K562 (cell line): ENCODE data around the gene PRICKLE3. TPM values are rescaled to one million over a fixed set of nuclear protein-coding genes. Genes with fewer than 3 reads are reported as not detected.
A peak's percentile ranks its signal among the peaks of the same experiment; 100 is the strongest.

Experiments
- CBX5 ChIP-seq: IDR thresholded peaks from 2 replicates; pipeline ENCODE4 v1.6.1; 2014; ENCODE audit warnings: low read depth, borderline replicate concordance
- CREB3L1 ChIP-seq: fragments of 450-650 bp; IDR thresholded peaks from 2 replicates; pipeline ENCODE4 v1.6.1; 2014; ENCODE audit warnings: low read depth, mild to moderate bottlenecking, moderate library complexity, borderline replicate concordance
- CTCF ChIP-seq, 3 experiments: IDR thresholded peaks in 2 of 3; conservative IDR thresholded peaks in 1 of 3; 2 replicates each; pipeline ENCODE4 v1.5.1; 2011 to 2012; ENCODE audit warnings: low read length in 3 of 3, mild to moderate bottlenecking in 3 of 3, control low read depth in 2 of 3, improper control_type of control experiment in 1 of 3, inconsistent platforms in 1 of 3, low read depth in 1 of 3, mixed read lengths in 1 of 3, moderate library complexity in 1 of 3; ENCODE audit not compliant: insufficient read depth in 2 of 3
- E2F3 ChIP-seq: fragments of 250-450 bp; sonication (Bioruptor Pico); IDR thresholded peaks from 2 replicates; pipeline ENCODE4 v1.4.0; 2020; ENCODE audit warnings: mild to moderate bottlenecking
- EP400 ChIP-seq: fragments of 450-650 bp; IDR thresholded peaks from 2 replicates; pipeline ENCODE4 v1.6.1; 2017; ENCODE audit warnings: antibody characterized with exemption, mild to moderate bottlenecking, moderate library complexity
- RBM25 ChIP-seq: fragments of 200-400 bp; formaldehyde crosslinking; IDR thresholded peaks from 2 replicates; pipeline ENCODE4 v1.6.1; 2018; ENCODE audit warnings: low read length, low read depth, moderate library complexity; ENCODE audit not compliant: severe bottlenecking
- SETDB1 ChIP-seq: IDR thresholded peaks from one replicate; pipeline ENCODE4 v1.6.1; 2012; ENCODE audit warnings: low read length, control low read depth, inconsistent platforms
- SNRNP70 ChIP-seq: fragments of 200-400 bp; formaldehyde crosslinking; optimal IDR thresholded peaks from 2 replicates; pipeline ENCODE3; 2017; ENCODE audit warnings: low read depth, low read length
- SUPT5H ChIP-seq: fragments of 450-650 bp; IDR thresholded peaks from 2 replicates; pipeline ENCODE4 v1.6.1; 2016
- ZNF232 ChIP-seq: sonication (generic); formaldehyde crosslinking; IDR thresholded peaks from 2 replicates; pipeline ENCODE4 v1.8.0; 2022; ENCODE audit warnings: mild to moderate bottlenecking, missing genetic modification reagents
- ZNF274 ChIP-seq: IDR thresholded peaks from 2 replicates; pipeline ENCODE4 v1.6.1; 2011; ENCODE audit warnings: low read depth, mild to moderate bottlenecking, low read length, moderate library complexity, borderline replicate concordance
- ZNF695 ChIP-seq: fragments of 450-650 bp; formaldehyde crosslinking; IDR thresholded peaks from 2 replicates; pipeline ENCODE4 v1.4.0; 2020; ENCODE audit warnings: mild to moderate bottlenecking, moderate library complexity
- polyA plus RNA-seq, 8 experiments: library from polyadenylated mRNA; depleted of rRNA in 4 of 8; stranded (reverse) in 5 of 8; unstranded in 3 of 8; fragments of >200 nt; fragmentation: Nextera tagmentation in 2 of 8; fragmentation: Illumina TruSeq in 1 of 8; extraction: Ambion mirVana in 2 of 8; extraction: Trizol in 1 of 8; gene quantifications; 2 replicates each; pipeline versions ENCODE4 v1.2.1 to v1.2.3, GENCODE V29; 2011 to 2014; ENCODE audit warnings: inconsistent platforms in 1 of 8, missing spikeins in 1 of 8
- total RNA-seq, 7 experiments: library from RNA; depleted of rRNA in 6 of 7; stranded (reverse); fragments of >200 nt in 6 of 7; fragmentation: Illumina TruSeq in 2 of 7; extraction: Trizol in 2 of 7; gene quantifications; 2 replicates each; pipeline versions ENCODE4 v1.2.1 to v1.2.3, GENCODE V29; 2011 to 2021; ENCODE audit warnings: low replicate concordance in 1 of 7
- TF ChIP-seq, protein P1 (sequence below): sonication (generic); formaldehyde crosslinking; IDR thresholded peaks from 2 replicates; pipeline ENCODE4 v1.9.0; 2022; ENCODE audit warnings: mild to moderate bottlenecking, missing genetic modification reagents
- TF ChIP-seq, protein P2 (sequence below), 2 experiments: fragments of 450-650 bp; formaldehyde crosslinking in 1 of 2; IDR thresholded peaks; 2 replicates each; pipeline versions ENCODE4 v1.4.0 to v1.6.1; 2014 to 2020; ENCODE audit warnings: mild to moderate bottlenecking in 2 of 2, borderline replicate concordance in 1 of 2, low read depth in 1 of 2

PRICKLE3 gene
- total and polyA plus RNA-seq, 9 of the 15 experiments (the other 6 are each of a cell fraction or from before 2014, with no cell fraction given) = 1.1 to 44.3 (median 14.0) TPM

DNA sequence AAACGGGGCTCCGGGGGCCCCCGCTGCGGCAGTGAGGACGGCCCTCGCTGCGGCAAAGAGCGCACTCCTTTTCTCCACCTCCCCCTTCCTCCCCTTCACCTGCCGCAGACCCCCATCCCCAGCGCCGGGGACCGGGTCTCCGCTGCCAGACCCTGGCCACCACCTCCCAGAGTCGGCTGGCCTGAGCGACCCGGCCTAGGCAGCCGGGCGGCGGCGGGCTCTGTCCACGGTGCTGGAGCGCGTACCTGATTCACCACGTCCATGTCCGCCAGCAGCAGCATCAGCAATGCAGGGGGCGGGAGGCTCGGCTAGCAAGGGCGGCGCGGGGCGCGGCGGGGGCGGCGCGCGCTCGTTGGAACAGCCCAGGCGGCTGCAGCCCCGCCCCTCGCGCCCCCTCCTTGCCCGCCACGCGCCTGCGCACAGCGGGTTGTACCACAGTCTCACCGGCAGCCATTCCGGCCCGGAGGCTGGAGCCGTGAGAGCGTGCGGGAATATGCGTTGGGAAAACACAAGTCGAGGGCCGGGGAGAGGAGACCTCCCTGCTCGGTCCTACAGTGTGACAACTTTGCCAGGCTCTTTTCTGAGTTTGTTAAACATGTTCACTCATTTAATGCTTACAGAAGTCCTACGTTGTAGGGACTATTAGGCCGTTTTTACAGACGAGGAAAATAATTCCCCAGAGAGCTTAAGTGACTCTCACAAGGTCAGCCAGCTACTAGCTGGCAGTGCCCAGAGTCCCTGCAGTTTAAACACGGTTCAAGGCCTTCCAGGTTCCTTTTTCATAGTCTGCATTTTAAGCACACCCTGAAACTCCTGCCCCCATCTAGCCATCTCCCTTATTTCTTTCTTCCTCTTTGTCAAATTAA is 14.0 kb upstream of the PRICKLE3 start, which contains the start of gene SYP (continued):
- TF ChIP-seq SNRNP70 (no peak), RBM25 (peak; percentile 32), CTCF (IDR thresholded peaks at IDR 0.05 in 2 of 3, conservative IDR thresholded peaks at IDR 0.05 in 1 of 3; ENCODE audit: insufficient read depth in 2 of 3, low read depth in 1 of 3, low read length in 3 of 3) (peak in 1 of 3 experiments; percentile 17; a peak in 1 of 6 replicates), SETDB1 (no peak), ZNF232 (CRISPR knock-in tag) (peak; percentile 71; the same call in 1 of the 2 replicates), ZNF274 (no peak), E2F3 (CRISPR knock-in tag) (peak; percentile 34; the same call in 1 of the 2 replicates), CBX5 (0 out of 2 replicates have a peak, but pooled peaks have one; percentile 22), EP400 (peak; percentile 50; the same call in 1 of the 2 replicates), CREB3L1 (0 out of 2 replicates have a peak, but pooled peaks have one; percentile 38), ZNF695 (CRISPR knock-in tag) (no peak), SUPT5H (peak; percentile 85)
- TF ChIP-seq, protein P1, sequence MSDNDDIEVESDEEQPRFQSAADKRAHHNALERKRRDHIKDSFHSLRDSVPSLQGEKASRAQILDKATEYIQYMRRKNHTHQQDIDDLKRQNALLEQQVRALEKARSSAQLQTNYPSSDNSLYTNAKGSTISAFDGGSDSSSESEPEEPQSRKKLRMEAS (CRISPR knock-in tag) = peak; percentile 48
- TF ChIP-seq, protein P2, sequence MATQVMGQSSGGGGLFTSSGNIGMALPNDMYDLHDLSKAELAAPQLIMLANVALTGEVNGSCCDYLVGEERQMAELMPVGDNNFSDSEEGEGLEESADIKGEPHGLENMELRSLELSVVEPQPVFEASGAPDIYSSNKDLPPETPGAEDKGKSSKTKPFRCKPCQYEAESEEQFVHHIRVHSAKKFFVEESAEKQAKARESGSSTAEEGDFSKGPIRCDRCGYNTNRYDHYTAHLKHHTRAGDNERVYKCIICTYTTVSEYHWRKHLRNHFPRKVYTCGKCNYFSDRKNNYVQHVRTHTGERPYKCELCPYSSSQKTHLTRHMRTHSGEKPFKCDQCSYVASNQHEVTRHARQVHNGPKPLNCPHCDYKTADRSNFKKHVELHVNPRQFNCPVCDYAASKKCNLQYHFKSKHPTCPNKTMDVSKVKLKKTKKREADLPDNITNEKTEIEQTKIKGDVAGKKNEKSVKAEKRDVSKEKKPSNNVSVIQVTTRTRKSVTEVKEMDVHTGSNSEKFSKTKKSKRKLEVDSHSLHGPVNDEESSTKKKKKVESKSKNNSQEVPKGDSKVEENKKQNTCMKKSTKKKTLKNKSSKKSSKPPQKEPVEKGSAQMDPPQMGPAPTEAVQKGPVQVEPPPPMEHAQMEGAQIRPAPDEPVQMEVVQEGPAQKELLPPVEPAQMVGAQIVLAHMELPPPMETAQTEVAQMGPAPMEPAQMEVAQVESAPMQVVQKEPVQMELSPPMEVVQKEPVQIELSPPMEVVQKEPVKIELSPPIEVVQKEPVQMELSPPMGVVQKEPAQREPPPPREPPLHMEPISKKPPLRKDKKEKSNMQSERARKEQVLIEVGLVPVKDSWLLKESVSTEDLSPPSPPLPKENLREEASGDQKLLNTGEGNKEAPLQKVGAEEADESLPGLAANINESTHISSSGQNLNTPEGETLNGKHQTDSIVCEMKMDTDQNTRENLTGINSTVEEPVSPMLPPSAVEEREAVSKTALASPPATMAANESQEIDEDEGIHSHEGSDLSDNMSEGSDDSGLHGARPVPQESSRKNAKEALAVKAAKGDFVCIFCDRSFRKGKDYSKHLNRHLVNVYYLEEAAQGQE (IDR thresholded peaks at IDR 0.05; ENCODE audit: borderline replicate concordance) = peak; percentile 100
- TF ChIP-seq, protein P2 (CRISPR knock-in tag; IDR thresholded peaks at IDR 0.05; ENCODE audit: low read depth) = peak; percentile 100
